ENCODE measurements around the gene LGALS12.
A peak's percentile ranks its signal among the peaks of the same experiment; 100 is the strongest.

Gene LGALS12

GRCh38 chr11:63505857-63506528, at the start of gene LGALS12:
Gene LGALS12, plus strand, starts transcription at chr11:63506084. Its CDS starts 375 bp downstream, at chr11:63506459.
- FAIRE-seq = no peak
- no peak for DNase-seq (ENCODE audit: insufficient read length, low spot score)
- TF ChIP-seq POLR2A (IDR thresholded peaks at IDR 0.05; ENCODE audit: low read depth, low read length) = no peak

GRCh38 chr11:63459586-63459985, 46.3 kb upstream of the LGALS12 start:
- no peak for DNase-seq (ENCODE audit: insufficient read length, low spot score)
- FAIRE-seq = no peak
- no peak for TF ChIP-seq POLR2A (IDR thresholded peaks at IDR 0.05; ENCODE audit: low read depth, low read length)

- DNase-seq (ENCODE audit: insufficient read length, low spot score) (no peak), FAIRE-seq (no peak)
- no peak for TF ChIP-seq POLR2A (IDR thresholded peaks at IDR 0.05; ENCODE audit: low read depth, low read length)
These were observed 43.7 kb upstream of the LGALS12 start for GRCh38 chr11:63462137-63462536.

DNA sequence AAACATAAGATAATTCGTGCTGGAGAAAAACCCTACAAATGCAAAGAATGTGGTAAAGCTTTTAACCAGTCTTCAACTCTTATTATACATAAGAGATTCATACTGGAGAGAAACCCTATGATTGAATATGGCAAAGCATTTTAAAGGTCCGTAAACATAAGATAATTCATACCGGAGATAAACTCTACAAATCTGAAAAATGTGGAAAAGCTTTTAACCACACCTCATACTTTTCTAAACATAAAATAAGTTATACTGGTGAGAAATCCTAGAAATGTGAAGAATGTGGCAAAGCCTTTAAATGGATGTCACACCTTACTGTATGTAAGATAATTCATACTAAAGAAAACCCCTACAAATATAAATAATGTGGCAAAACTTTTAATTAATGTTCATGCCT, 35.6 kb upstream of the LGALS12 start:
- DNase-seq (ENCODE audit: insufficient read length, low spot score) = no peak
- no peak for TF ChIP-seq POLR2A (IDR thresholded peaks at IDR 0.05; ENCODE audit: low read depth, low read length)
- no peak for FAIRE-seq

- no peak for TF ChIP-seq POLR2A (IDR thresholded peaks at IDR 0.05; ENCODE audit: low read depth, low read length)
- FAIRE-seq (no peak), DNase-seq (ENCODE audit: insufficient read length, low spot score) (no peak)
These were observed 33.5 kb upstream of the LGALS12 start for GRCh38 chr11:63472372-63472771.

- no peak for TF ChIP-seq POLR2A (IDR thresholded peaks at IDR 0.05; ENCODE audit: low read depth, low read length)
- no peak for DNase-seq (ENCODE audit: insufficient read length, low spot score)
- no peak for FAIRE-seq
These were observed 29.3 kb upstream of the LGALS12 start for GRCh38 chr11:63476618-63477017.

- TF ChIP-seq POLR2A (IDR thresholded peaks at IDR 0.05; ENCODE audit: low read depth, low read length) = no peak
- FAIRE-seq (peak; percentile 97), DNase-seq (ENCODE audit: insufficient read length, low spot score) (peak; percentile 68)
These were observed 27.0 kb upstream of the LGALS12 start for GRCh38 chr11:63478896-63479295.

GRCh38 chr11:63480039-63480438, 25.8 kb upstream of the LGALS12 start:
- no peak for TF ChIP-seq POLR2A (IDR thresholded peaks at IDR 0.05; ENCODE audit: low read depth, low read length)
- DNase-seq (ENCODE audit: insufficient read length, low spot score) = no peak
- peak; percentile 55 for FAIRE-seq

- no peak for TF ChIP-seq POLR2A (IDR thresholded peaks at IDR 0.05; ENCODE audit: low read depth, low read length)
- DNase-seq (ENCODE audit: insufficient read length, low spot score) (no peak), FAIRE-seq (no peak)
These were observed 20.1 kb upstream of the LGALS12 start for GRCh38 chr11:63485777-63486176.

DNA sequence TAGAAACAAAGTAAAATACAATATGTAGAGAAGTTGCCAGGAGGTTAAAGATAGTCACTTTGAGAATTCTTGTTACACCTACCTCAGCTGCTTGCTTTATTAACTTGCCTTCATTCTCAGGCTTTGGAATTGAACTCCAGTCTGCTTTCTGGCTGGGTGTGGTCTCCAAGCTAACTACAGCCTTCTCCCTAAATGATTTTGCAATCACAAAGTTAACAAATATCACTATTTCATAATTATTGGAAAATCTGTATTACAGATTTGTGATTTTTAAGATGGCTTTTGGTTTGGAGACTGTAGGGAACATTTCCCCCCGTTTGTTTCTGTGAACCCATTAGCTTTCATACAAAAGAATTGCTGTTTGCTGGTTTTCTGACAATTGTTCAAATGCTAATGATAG, 17.1 kb upstream of the LGALS12 start:
- DNase-seq (ENCODE audit: insufficient read length, low spot score) = no peak
- no peak for TF ChIP-seq POLR2A (IDR thresholded peaks at IDR 0.05; ENCODE audit: low read depth, low read length)
- FAIRE-seq = no peak

GRCh38 chr11:63489879-63490278, 16.0 kb upstream of the LGALS12 start:
- TF ChIP-seq POLR2A (IDR thresholded peaks at IDR 0.05; ENCODE audit: low read depth, low read length) = no peak
- FAIRE-seq = peak; percentile 6
- no peak for DNase-seq (ENCODE audit: insufficient read length, low spot score)

- TF ChIP-seq POLR2A (IDR thresholded peaks at IDR 0.05; ENCODE audit: low read depth, low read length) = no peak
- FAIRE-seq = no peak
- DNase-seq (ENCODE audit: insufficient read length, low spot score) = no peak
These were observed 15.2 kb upstream of the LGALS12 start, which contains the start of gene PLAAT5 for GRCh38 chr11:63490551-63491239. Gene PLAAT5, minus strand, starts transcription at chr11:63491167. Its CDS starts 133 bp downstream, at chr11:63491034.

- DNase-seq (ENCODE audit: insufficient read length, low spot score) (no peak), FAIRE-seq (no peak)
- no peak for TF ChIP-seq POLR2A (IDR thresholded peaks at IDR 0.05; ENCODE audit: low read depth, low read length)
These were observed 14.7 kb upstream of the LGALS12 start for GRCh38 chr11:63491240-63491587.

- FAIRE-seq (no peak), DNase-seq (ENCODE audit: insufficient read length, low spot score) (no peak)
- no peak for TF ChIP-seq POLR2A (IDR thresholded peaks at IDR 0.05; ENCODE audit: low read depth, low read length)
These were observed 14.1 kb upstream of the LGALS12 start for GRCh38 chr11:63491636-63492372.
